GM21576 (cell line): ENCODE data around the gene PIP5K1B.
A peak's percentile ranks its signal among the peaks of the same experiment; 100 is the strongest.

Experiments used
- ATAC-seq: cut with Tn5 transposase; IDR thresholded peaks from one replicate; pipeline ENCODE4 v1.9.1; 2021; ENCODE audit warnings: mild to moderate bottlenecking, moderate library complexity; ENCODE audit not compliant: unreplicated experiment

The PIP5K1B gene

DNA sequence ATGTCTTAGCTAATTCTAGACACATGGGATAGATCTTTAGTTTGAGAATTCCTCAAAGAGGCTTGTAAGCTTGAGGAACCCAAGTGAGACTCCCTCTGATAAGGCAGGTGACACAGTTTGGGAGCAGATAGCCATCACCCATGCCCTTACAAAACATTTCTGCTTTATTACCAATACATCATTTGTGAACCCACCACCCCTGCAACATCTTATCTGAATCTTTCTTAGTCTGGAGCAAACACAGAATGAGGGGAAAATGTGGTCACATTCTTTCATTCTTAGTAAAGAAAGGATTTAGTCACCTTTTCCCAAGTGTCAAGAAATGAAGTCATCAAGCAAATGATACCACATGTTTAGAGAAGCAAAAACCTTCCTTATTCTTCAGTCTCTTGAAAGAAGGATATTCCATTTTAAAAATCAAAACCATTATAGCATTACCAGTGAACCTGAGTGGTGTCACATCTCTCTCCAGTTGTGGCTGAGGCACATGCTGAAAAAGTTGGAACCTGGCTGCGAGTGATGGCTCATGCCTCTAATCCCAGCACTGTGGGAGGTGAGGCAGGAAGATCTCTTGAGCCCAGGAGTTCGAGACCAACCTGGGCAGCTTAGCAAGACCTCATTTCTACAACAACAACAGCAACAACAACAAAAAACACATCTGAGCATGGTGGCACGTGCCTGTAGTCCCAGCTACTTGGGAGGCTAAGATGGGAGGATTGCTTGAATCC is 243.0 kb downstream of the PIP5K1B start:
- no peak for ATAC-seq

DNA sequence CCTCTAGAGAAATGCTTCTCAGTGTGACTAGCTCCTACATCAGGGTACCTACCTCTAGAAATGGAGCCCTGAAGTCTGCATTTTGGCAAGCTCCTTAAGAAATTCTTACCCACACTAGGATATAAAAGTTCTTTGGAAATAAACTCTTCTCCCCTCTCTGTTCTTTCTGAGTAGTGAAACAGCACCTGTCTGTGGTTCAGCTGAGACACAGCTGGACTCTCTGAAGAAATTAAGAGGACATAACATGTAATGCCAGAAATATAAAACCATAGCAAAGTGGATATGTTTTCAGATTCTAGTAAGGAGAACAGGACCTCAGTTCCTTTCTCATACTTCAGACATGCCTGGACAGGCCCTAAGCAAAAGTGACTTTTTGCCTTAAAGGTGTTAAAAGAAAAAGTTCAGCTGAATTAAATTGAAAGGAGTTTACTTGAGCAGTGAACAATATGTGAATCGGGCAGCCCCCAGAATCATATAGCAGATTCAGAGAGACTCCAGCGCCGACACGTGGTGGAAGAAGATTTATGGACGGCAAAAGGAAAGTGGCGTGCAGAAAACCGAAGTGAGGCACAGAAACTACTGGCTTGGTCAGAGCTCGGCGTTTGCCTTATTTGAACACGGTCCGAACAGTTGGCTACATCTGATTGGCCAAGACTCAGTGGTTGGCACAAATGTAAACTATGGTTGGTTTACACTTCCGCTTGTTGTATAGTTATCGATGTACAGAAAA is 244.4 kb downstream of the PIP5K1B start:
- ATAC-seq, result no peak

DNA sequence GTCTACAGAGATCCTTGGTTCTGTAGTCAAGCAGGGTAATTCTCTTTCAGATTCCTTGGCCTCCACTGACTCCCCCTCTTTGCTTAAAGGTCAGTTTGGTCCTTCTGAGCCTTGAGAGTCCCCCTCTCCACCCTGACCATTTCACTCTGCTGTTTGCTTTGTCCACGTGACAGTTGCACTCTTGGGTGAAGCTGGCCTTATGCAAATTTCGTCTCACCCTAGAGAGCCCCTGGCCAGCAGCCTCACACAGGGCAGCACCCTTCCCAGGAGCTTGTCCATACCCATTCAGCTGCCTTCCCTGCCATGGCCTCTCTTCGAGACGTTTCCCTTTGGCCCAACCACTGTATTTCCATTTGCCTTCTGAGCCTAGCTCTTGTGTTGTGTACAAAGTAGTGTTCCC is 245.1 kb downstream of the PIP5K1B start:
- ATAC-seq, result no peak

DNA sequence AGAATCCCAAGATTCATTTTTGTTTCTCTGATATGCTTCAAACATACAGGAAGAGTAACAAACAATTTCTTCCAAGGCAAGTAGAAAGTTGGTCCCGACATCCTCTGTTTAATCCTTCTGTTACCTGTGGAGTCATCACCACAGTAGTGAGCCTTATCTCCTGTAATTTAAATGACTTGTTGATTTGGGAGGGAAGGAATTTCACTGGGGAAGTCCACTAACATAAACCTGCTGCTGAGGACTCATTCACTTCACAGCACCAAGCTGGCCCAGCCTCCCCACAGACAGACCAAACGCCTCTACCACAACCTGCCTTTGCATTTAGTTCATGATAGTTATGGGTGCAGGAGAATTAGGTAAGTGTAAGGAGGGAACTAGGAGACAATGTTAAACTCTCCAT is 245.6 kb downstream of the PIP5K1B start:
- no peak for ATAC-seq

DNA sequence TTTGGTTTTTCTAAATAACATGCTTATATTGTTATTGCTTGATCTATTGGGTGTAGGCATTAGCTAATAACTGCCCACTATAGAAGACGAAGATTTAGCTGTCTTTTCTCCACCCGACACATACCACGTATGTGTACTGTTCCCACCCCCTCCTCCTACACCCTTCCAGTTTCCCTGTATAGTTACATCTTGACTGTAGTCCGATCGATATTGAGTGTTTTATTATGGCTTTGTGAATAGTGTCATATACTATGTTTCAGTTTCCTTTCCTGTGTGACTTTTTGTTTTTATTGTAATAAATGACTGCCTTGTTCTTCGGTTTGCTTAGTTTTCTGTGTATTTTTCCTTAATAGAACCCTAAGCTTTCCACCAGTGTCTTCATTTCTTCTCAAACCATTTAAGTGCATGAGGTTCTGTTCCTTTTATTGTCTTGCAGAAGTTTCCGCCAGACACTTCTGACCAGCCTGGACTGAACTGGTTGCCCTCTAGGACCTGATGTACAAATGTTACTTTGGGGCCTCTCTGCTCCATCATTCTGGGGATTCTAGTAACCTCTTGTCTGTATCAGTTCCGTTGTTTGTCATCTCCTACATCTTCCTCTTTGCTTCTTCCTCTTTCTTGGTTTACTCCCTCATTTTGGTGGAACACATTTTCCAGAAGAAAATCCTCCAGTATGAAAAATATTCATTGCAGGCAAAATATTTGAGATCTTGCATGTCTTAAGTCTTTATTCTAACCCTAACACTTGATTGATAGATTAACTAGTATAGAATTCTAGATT is 247.0 kb downstream of the PIP5K1B start:
- peak; percentile 71 for ATAC-seq

DNA sequence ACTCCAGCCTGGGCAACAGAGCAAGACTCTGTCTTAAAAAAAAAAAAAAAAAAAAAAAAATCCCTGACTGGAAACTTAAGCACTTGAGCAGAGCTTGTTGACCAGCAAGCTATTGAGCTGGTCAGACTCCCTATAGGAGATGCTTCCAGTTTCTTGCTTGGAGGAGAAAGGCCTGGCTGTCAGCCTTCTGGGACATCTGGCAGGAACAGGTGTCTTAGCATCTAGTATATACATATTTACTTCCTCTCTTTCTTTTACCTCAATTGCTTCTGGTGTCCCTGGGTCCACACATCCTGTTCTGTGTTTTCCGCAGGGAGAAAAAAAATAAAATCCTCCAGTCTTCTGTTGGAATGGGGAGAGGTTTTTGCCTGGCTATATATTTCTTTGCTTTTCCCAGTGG is 248.7 kb downstream of the PIP5K1B start:
- no peak for ATAC-seq

DNA sequence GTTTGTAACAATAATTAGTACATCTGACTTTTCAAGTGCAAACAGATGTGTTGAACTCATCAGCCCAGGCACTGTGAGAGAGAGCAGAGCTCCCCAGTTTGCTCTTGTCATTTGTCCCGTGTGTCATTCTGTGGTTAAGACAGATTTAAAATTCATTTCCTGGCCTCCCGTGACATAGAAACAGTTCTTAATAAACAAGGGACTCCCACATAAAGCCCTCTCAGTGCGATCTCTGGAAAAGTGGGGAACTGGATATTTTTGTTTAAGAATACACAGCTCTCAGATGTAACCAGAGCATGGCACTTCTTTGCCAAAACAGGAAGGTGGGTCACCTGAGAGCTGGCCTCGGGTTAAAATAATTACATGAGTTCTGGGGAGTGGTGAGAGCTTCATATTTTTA is 250.3 kb downstream of the PIP5K1B start:
- ATAC-seq, result no peak

DNA sequence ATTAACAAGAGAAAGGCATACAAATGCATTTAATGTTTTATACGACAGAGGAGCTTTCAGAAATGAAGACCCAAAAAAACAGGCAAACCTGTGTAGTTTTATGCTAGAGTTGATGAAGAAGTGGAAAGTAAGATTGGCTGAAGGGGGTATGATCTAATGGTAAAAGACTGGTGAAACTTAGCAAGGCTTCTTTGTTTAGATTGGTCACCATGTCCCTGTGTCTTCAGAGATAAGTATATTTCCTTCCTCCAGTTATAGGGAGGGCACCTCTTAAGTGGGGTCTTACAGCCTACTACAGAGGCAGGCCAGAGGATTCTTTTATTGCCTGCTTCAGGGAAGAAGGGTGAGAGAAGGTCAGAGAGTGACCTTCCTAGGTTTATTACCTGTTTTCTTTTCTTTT is 252.4 kb downstream of the PIP5K1B start:
- no peak for ATAC-seq

DNA sequence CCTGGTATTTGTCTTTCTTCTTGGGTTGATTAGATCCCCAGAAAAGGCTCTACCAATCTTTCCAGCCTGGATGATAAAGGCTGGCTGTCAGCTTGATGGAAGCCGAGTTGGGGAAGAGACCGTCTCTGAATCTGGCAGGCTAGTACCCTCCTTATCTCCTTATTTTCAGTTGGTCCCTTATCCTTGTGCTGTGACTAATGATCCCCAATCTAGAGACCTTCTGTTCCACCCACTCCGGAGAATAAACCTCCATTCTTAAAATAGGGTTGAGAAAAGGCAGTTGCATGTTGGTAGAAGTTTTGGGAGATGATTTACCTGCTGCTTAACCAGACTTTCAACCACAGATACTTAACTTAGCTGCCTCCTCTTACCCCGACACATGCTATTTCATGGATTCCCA is 256.5 kb downstream of the PIP5K1B start:
- ATAC-seq, result no peak

DNA sequence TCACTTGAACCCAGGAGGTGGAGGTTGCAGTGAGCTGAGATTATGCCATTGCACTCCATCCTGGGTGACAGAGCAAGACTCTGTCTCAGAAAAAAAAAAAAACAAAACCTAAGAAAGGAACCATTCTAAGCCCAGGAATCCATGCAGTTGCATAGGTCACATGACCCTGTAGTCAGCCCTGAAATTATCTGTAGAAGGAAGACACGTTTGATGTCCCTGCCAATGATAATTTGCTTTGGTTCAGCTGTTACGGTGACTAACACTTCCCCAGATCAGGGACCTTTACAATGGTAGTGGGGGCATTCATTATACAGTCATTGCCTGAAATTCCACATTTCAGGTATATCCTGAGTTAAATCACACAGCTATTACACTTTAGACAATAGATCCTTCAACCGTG is 258.4 kb downstream of the PIP5K1B start:
- ATAC-seq, result no peak

DNA sequence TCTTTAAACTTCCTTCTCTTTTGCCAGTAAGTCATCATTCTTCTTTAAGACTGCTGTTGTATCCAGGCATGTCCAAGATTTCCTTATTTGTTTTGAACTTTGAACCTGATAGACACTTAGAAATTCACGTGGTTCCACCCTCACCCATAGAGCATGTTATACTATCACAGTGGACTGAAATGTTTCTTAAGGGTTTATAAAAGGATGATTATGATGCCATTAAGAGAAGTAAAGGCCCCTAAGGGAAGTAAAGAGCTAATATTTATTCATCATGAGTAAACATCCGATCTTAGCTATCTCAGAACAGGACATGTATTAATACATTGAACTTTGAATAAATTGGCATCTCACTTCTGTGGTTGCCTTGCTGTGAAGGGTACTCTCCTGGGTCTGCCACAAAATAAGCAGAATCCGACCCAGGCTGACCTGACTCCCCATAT is 259.1 kb downstream of the PIP5K1B start:
- ATAC-seq, result no peak

DNA sequence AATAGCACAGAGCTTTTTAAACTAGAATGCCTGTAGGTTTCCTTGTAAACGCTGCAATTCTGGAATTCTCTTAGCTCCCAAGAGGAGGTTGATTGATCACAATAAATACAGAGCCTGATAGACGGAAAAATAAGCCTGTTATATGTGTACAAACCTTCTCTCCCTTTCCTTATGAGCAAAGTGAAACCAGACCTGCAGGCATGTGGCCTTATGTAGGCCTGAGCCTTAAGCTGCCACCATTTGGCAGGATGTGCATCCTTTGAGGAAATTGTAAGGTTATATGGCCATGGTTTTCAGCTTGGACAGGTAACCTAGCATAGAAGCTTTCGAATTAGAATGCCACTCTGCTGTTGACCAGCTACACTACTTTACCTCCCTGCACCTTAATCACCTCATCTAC is 259.7 kb downstream of the PIP5K1B start:
- ATAC-seq, result no peak

DNA sequence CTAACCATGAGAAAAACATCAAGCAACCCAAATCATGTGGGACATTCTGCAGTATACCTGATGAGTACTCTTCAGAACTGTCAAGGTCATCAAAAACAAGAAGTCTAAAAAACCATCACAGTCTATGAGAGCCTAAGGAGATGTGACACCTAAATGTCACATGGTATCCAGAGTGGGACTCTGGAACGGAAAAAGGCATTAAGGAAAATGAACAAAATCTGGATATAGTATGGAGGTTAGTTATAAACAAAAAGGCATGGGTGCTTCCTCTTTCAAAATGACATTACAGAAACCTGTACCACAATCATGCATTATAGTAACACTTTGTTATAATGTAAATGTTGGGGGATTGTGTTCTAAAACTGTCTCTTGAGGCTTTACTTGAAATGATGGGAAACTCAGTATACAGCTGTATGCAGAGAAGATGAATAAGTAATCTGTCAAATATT is 261.5 kb downstream of the PIP5K1B start:
- ATAC-seq, result peak; percentile 77

DNA sequence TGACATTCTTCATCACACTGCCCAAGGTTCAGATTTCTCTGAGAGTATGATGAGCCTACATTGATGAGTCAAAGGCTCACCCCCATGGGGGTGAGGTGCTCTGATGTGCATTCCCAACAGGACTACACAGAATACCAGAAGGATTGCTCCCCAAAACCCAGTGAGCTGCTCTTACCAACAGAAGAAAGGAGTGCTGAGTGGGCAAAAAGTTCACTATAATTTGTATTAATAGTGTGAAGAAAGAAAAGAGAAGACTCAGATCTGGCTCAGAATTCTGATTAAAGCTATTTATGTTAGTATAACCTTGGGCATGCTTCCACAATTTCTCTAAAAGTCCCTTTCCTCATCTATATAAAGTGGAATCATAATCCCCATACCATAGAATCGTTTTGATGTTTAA is 262.8 kb downstream of the PIP5K1B start:
- no peak for ATAC-seq

DNA sequence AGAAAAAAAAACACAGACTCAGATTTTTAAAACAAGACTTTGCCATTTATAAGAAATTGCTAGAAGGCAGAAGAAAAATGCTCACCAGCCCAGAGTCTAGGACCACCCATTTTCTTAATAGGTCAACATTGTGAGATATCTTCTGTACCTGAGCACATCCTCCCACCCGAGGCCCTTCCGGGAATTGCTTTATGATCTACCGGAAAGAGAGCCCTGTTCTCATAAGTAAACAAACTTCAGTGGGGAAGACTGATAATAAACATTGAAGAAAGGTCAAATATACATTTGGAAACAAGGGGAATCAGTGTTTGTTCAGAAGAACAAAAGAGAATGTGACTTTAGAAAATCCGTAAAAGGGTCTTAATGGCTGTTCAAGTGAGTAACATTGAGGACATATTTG is 264.5 kb downstream of the PIP5K1B start:
- no peak for ATAC-seq

DNA sequence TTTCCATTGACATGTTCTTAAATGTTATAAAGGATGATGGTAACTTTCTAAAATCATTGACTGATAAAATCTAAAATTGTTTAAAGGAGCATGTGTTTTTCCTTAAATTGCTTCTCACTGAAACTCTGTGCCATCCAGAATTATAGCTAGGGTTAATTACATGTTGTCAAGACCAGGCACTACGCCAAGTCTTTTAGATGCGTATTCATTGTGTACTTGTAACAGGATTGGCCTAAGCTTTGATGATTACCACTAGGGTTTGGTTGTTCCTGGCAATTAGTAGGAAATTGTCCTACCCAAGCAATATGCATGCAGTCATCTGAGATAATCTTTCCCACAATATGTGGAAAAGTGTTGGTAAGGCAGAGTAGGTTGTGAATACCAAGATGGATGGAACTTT is 265.1 kb downstream of the PIP5K1B start:
- no peak for ATAC-seq

DNA sequence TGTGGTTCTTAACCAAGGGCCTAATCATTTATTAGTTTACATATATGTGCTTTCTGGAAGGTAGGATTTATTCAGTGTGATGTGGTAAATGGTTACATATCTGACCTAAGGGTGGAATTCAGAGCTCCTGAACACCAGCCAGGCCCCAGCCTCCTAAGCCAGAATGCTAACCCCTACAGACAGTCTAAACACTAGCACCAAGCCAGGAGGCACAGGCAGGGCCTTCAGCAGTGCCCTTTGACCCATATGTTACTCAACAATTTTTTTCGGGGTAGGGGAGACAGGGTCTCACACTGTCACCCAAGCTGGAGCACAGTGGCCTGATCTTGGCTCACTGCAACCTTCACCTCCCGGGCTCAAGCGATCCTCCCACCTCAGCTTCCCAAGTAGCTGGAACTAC is 268.6 kb downstream of the PIP5K1B start:
- no peak for ATAC-seq

DNA sequence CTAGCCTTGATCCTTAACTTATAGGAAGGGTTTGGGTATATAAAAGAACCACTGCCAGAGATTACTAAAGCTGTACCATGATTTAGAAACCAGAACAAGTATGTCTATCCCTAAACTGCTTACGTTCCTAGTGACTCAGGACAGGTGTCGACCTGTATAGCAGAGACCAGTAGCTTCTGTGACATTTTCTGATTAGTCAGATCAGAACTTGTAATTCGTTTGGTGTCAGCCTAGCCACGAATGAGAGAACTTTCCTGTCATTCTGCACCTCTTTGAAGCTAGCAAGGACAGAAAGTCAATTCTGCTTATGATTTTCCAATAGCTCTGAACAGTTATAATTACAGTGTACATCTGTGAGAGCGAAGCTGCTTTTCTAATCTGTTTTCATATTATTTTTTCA is 269.4 kb downstream of the PIP5K1B start:
- peak; percentile 90 for ATAC-seq

DNA sequence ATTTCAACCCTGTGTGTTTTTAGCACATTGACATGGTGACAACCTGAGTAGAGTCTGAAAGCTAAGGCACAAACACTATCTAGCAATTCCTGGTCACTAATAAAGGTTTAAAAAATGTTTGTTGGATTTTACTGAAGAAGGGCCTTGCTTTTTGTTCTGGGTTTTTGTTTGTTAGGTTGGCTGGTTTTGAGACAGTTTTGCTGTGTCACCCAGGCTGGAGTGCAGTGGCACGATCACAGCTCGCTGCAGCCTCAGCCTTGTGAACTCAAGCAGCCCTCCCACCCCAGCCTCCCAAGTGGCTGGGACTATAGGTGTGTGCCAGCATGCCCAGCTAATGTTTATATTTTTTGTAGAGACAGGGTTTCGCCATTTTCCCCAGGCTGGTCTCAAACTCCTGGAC is 269.9 kb downstream of the PIP5K1B start:
- no peak for ATAC-seq

DNA sequence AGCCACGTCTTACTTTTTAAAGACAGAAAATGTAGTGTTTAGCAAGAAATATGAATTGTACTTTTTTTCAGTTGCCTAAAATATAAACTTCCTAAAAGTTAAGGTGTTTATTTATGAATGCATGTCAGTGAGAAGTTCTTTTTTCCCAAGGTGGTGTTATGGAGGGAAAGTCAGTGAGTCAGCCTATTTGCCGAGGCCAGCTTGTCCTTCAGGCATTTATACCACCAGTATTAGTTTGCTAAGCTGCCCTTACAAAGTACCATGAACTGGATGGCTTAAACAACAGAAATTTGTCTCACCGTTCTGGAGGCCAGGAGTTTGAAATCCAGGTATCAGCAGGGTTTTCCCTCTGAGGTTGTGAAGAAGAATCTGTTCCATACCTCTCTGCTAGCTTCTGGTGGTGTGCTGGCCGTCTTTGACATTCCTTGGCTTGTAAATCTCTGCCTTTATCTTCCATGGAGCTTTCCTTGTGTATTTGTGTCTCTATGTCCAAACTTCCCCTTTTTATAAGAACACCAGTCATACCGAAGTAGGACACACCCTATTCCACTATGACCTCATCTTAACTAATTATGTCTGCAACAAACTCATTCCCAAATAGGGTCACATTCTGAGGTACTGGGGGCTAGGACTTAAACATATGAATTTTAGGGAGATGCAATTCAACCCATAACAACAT is 270.5 kb downstream of the PIP5K1B start:
- ATAC-seq, result no peak

DNA sequence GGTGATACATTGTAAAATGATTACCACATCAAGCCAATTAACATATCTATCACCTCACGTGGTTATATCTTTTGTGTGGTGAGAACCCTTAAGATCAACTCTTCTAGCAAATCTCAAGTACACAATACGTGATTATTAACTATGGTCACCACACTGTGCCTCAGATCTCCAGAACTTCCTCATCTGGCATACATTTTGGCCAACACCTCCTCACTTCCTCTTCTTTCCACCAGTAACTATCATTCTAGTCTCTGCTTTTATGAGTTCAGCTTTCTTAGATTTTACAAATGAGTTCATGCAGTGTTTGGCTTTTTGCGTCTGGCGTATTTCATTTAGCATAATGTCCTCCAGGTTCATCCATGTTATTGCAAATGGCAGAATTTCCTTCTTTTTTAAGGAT is 273.0 kb downstream of the PIP5K1B start:
- no peak for ATAC-seq
